HCT116 (cell line): ENCODE measurements around the gene MINDY4. TPM values are rescaled to one million over a fixed set of nuclear protein-coding genes. Genes with fewer than 3 reads are reported as not detected.

ENCODE experiments used
- ATAC-seq: fragments of 200-7000 bp; cut with Tn5 transposase; 2 replicates; pipeline ENCODE4 v1.9.1; 2020; ENCODE audit warnings: mild to moderate bottlenecking, moderate library complexity
- BruUV-seq: library from RNA; stranded (reverse); fragments of 400-500 nt; replicated peaks from 2 replicates; lab custom pipeline; 2021; lab: Mats Ljungman, UMichigan
- CTCF ChIA-PET: fragments of 300-600 bp; sonication (Branson Sonifier 250); formaldehyde crosslinking; loops from one replicate; lab custom pipeline; 2021; ENCODE audit warnings: antibody characterized with exemption; lab: Charles Lee
- POLR2A ChIA-PET: fragments of 300-600, 350-600 bp; sonication (Branson Sonifier 250); formaldehyde crosslinking; loops from one replicate; lab custom pipeline; 2021; ENCODE audit warnings: antibody characterized with exemption; lab: Charles Lee
- RAD21 ChIA-PET, 2 experiments: fragments of 300-600 bp; sonication (Branson Sonifier 250); formaldehyde crosslinking; loops; one replicate each; lab custom pipeline; 2023; ENCODE audit warnings: low total read pairs in 2 of 2; ENCODE audit not compliant: uncharacterized antibody in 2 of 2, unreplicated experiment in 2 of 2, low non-redundant PET in 1 of 2; lab: Charles Lee
- DNase-seq: peaks from one replicate; pipeline ENCODE4 v3.0.0-alpha.2; 2010; ENCODE audit warnings: low read depth, low spot score
- H2AFZ ChIP-seq: fragments of 200-600 bp; shearing (Covaris generic), sonication (generic); 2 replicates; pipeline ENCODE4 v1.6.1; 2017; ENCODE audit warnings: low read depth, mixed run types, mixed read lengths, antibody characterized with exemption, low read length; ENCODE audit not compliant: poor library complexity, severe bottlenecking
- H3K27ac ChIP-seq: 2 replicates; pipeline ENCODE4 v1.5.1; 2012; ENCODE audit warnings: low read depth, low read length
- H3K27me3 ChIP-seq: fragments of 200-600 bp; sonication (generic); 2 replicates; pipeline ENCODE4 v1.6.1; 2016; ENCODE audit warnings: mixed run types, low read length, mixed read lengths; ENCODE audit not compliant: insufficient read depth
- H3K36me3 ChIP-seq, 2 experiments: fragments of 200-500 bp in 1 of 2; fragments of 200-600 bp in 1 of 2; sonication (Bioruptor generic) in 1 of 2; sonication (generic) in 1 of 2; 2 replicates each; pipeline versions ENCODE4 v1.5.1 to v1.6.1; 2014 to 2016; ENCODE audit warnings: low read length in 2 of 2, inconsistent platforms in 1 of 2, mixed read lengths in 1 of 2, mixed run types in 1 of 2; ENCODE audit not compliant: insufficient read depth in 2 of 2, control insufficient read depth in 1 of 2
- H3K4me1 ChIP-seq, 2 experiments: fragments of 200-600 bp in 1 of 2; sonication (generic) in 1 of 2; 2 replicates each; pipeline versions ENCODE4 v1.5.1 to v1.6.1; 2012 to 2017; ENCODE audit warnings: low read length in 2 of 2, inconsistent platforms in 1 of 2, mild to moderate bottlenecking in 1 of 2, mixed read lengths in 1 of 2, mixed run types in 1 of 2, moderate library complexity in 1 of 2; ENCODE audit not compliant: insufficient read depth in 2 of 2, control insufficient read depth in 1 of 2
- H3K4me2 ChIP-seq: fragments of 200-600 bp; sonication (generic); 2 replicates; pipeline ENCODE4 v1.6.1; 2017; ENCODE audit warnings: mixed run types, low read length, mixed read lengths
- H3K4me3 ChIP-seq, 2 experiments: fragments of 200-600 bp in 1 of 2; sonication (generic) in 1 of 2; replicated peaks in 1 of 2; 2 replicates each; pipeline ENCODE4 v1.5.1; 2011 to 2016; ENCODE audit warnings: low read length in 2 of 2, control low read depth in 1 of 2, low read depth in 1 of 2, mild to moderate bottlenecking in 1 of 2, mixed read lengths in 1 of 2, mixed run types in 1 of 2
- H3K79me2 ChIP-seq: fragments of 200-600 bp; sonication (generic); 2 replicates; pipeline ENCODE4 v1.6.1; 2017; ENCODE audit warnings: mild to moderate bottlenecking, mixed run types, low read length, moderate library complexity, mixed read lengths; ENCODE audit not compliant: insufficient read depth
- H3K9ac ChIP-seq: fragments of 200-600 bp; sonication (generic); 2 replicates; pipeline ENCODE4 v1.6.1; 2016; ENCODE audit warnings: low read length, mixed read lengths
- H3K9me2 ChIP-seq: fragments of 200-600 bp; sonication (generic), shearing (Covaris generic); 2 replicates; pipeline ENCODE4 v1.6.1; 2017; ENCODE audit warnings: mixed run types, mild to moderate bottlenecking, moderate library complexity; ENCODE audit not compliant: insufficient read depth
- H3K9me3 ChIP-seq, 2 experiments: fragments of 200-500 bp in 1 of 2; fragments of 200-600 bp in 1 of 2; sonication (Bioruptor generic) in 1 of 2; sonication (generic) in 1 of 2; 2 replicates each; pipeline ENCODE4 v1.6.1; 2014 to 2017; ENCODE audit warnings: low read length in 2 of 2, mixed read lengths in 2 of 2, inconsistent platforms in 1 of 2, low read depth in 1 of 2, mild to moderate bottlenecking in 1 of 2, mixed run types in 1 of 2, moderate library complexity in 1 of 2; ENCODE audit not compliant: control insufficient read depth in 1 of 2, insufficient read depth in 1 of 2
- H4K20me1 ChIP-seq: fragments of 200-600 bp; sonication (generic), shearing (Covaris generic); 2 replicates; pipeline ENCODE4 v1.6.1; 2017; ENCODE audit warnings: mixed run types, mild to moderate bottlenecking, moderate library complexity; ENCODE audit not compliant: insufficient read depth
- CBX3 ChIP-seq: IDR thresholded peaks from 2 replicates; pipeline ENCODE4 v1.6.1; 2012; ENCODE audit warnings: low read depth
- CEBPB ChIP-seq: IDR thresholded peaks from 2 replicates; pipeline ENCODE4 v1.6.1; 2012; ENCODE audit warnings: low read depth
- EZH2phosphoT487 ChIP-seq: fragments of 200-600 bp; IDR thresholded peaks from 2 replicates; pipeline ENCODE4 v1.6.1; 2018; ENCODE audit warnings: antibody characterized with exemption, borderline replicate concordance
- FOSL1 ChIP-seq: IDR thresholded peaks from 2 replicates; pipeline ENCODE4 v1.6.1; 2012; ENCODE audit warnings: low read depth
- POLR2A ChIP-seq: IDR thresholded peaks from 2 replicates; pipeline ENCODE4 v1.7.0; 2011; ENCODE audit warnings: borderline replicate concordance; ENCODE audit not compliant: insufficient read depth, insufficient read length; ENCODE audit errors: extremely low read depth
- POLR2AphosphoS5 ChIP-seq: IDR thresholded peaks from 2 replicates; pipeline ENCODE4 v1.6.1; 2011; ENCODE audit warnings: mild to moderate bottlenecking, low read depth, low read length, moderate library complexity
- SIN3A ChIP-seq: IDR thresholded peaks from 2 replicates; pipeline ENCODE4 v1.6.1; 2012; ENCODE audit warnings: low read depth
- SP1 ChIP-seq: IDR thresholded peaks from 2 replicates; pipeline ENCODE4 v1.6.1; 2012; ENCODE audit warnings: low read depth
- SRF ChIP-seq: IDR thresholded peaks from 2 replicates; pipeline ENCODE4 v1.6.1; 2012; ENCODE audit warnings: low read depth
- intact Hi-C: fragments of 100-400 bp; cut with micrococcal nuclease; formaldehyde crosslinking; loops from 2 replicates; pipeline ENCODE4 v1.10.0; 2022
- total RNA-seq: library from RNA; stranded (reverse); gene quantifications from one replicate; pipeline ENCODE4 v1.2.1, GENCODE V29; 2021; ENCODE audit not compliant: unreplicated experiment
- TF ChIP-seq, protein P1 (sequence below): IDR thresholded peaks from 2 replicates; pipeline ENCODE4 v1.6.1; 2012
- TF ChIP-seq, protein P2 (sequence below): IDR thresholded peaks from 2 replicates; pipeline ENCODE4 v1.6.1; 2012
- TF ChIP-seq, protein P3 (sequence below), 3 experiments: fragments of 200-600 bp in 1 of 3; sonication (generic) in 1 of 3; IDR thresholded peaks in 2 of 3; conservative IDR thresholded peaks in 1 of 3; 2 replicates each; pipeline ENCODE4 v1.5.1; 2012 to 2017; ENCODE audit warnings: low read depth in 2 of 3, low read length in 2 of 3, antibody characterized with exemption in 1 of 3, borderline replicate concordance in 1 of 3, control low read depth in 1 of 3, mild to moderate bottlenecking in 1 of 3, mixed read lengths in 1 of 3, mixed run types in 1 of 3, moderate library complexity in 1 of 3; ENCODE audit not compliant: insufficient read depth in 1 of 3

MINDY4 gene
- total RNA-seq, 1 experiment from 2014 or later: 6.1 TPM

DNA sequence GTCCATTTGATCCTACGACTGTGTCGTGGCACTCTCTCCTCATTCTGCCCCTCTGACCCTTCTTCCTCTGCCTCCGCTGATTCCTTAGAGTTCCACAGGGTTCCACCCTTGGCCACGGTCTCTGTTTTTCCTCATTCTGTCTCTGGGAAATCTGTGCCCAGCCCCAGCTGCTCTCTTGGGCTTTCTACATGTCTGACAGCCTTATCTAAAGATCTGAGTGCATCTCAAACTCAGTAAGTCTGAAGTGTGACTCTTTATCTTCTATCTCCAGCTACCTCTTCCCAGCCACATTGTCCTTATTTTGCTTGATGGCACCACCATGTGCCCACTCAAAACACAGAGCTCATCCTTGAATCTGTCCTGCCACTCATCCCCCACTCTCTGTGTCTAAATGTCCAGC lies 78.3 kb downstream of the MINDY4 start:
- no peaks in the 10 kb centered on the region for H3K36me3 ChIP-seq
- H3K79me2 ChIP-seq: no peaks in the 10 kb centered on the region
- ChIA-PET POLR2A (no interaction called here), CTCF (no interaction called here), RAD21 (no interaction called here)
- H3K9me3 ChIP-seq: no peaks in the 10 kb centered on the region
- no peaks in the 10 kb centered on the region for H3K9me2 ChIP-seq
- H3K9ac ChIP-seq: no peak overlapping the region
- H4K20me1 ChIP-seq: no peaks in the 10 kb centered on the region
- no peak overlapping the region for H3K4me3 ChIP-seq
- no peak for TF ChIP-seq SP1
- no peak for TF ChIP-seq SRF
- no peak for TF ChIP-seq SIN3A
- no peak for TF ChIP-seq CBX3
- TF ChIP-seq FOSL1: no peak
- TF ChIP-seq, protein P1, sequence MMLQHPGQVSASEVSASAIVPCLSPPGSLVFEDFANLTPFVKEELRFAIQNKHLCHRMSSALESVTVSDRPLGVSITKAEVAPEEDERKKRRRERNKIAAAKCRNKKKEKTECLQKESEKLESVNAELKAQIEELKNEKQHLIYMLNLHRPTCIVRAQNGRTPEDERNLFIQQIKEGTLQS: no peak
- TF ChIP-seq, protein P2, sequence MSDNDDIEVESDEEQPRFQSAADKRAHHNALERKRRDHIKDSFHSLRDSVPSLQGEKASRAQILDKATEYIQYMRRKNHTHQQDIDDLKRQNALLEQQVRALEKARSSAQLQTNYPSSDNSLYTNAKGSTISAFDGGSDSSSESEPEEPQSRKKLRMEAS: no peak
- TF ChIP-seq, protein P3, sequence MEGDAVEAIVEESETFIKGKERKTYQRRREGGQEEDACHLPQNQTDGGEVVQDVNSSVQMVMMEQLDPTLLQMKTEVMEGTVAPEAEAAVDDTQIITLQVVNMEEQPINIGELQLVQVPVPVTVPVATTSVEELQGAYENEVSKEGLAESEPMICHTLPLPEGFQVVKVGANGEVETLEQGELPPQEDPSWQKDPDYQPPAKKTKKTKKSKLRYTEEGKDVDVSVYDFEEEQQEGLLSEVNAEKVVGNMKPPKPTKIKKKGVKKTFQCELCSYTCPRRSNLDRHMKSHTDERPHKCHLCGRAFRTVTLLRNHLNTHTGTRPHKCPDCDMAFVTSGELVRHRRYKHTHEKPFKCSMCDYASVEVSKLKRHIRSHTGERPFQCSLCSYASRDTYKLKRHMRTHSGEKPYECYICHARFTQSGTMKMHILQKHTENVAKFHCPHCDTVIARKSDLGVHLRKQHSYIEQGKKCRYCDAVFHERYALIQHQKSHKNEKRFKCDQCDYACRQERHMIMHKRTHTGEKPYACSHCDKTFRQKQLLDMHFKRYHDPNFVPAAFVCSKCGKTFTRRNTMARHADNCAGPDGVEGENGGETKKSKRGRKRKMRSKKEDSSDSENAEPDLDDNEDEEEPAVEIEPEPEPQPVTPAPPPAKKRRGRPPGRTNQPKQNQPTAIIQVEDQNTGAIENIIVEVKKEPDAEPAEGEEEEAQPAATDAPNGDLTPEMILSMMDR (IDR thresholded peaks at IDR 0.05 in 2 of 3, conservative IDR thresholded peaks at IDR 0.05 in 1 of 3; ENCODE audit: borderline replicate concordance in 1 of 3, insufficient read depth in 1 of 3, low read depth in 2 of 3, low read length in 2 of 3): no peak
- TF ChIP-seq POLR2AphosphoS5: no peak
- H3K27me3 ChIP-seq: no peaks in the 10 kb centered on the region
- intact Hi-C loops: no loop called here
- no peak overlapping the region for H3K27ac ChIP-seq
- H3K4me1 ChIP-seq: peaks cover 18 to 20% of the 10 kb centered on the region in 2 experiments
- no peak overlapping the region for H2AFZ ChIP-seq
- no peak overlapping the region for H3K4me2 ChIP-seq
- no peak for ATAC-seq
- DNase-seq: no peak
- no TSS peak for BruUV-seq

DNA sequence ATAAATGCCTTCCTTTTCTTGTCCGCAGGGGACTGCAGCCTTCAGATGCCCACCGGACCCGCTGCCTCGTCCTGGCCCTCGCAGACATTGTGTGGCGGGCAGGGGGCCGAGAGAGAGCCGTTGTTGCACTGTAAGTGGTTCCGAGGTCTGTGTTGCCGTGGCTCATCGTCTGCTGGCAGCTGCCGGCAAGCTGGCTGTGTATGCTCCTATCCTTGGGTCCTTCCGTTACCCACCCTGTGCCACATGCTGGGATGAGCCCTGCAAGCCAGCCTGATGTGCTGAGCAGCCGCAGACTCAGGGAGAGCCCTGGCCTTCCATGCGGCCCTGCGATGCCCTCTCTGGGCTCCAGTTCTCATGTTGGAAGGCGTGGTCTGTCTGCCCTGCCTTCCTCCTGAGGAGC lies 79.2 kb downstream of the MINDY4 start:
- H3K4me3 ChIP-seq: no peak overlapping the region
- no peaks in the 10 kb centered on the region for H3K36me3 ChIP-seq
- H3K9ac ChIP-seq: no peak overlapping the region
- ATAC-seq (no peak), DNase-seq (no peak)
- intact Hi-C loops: no loop called here
- BruUV-seq: no TSS peak
- ChIA-PET CTCF (no interaction called here), RAD21 (no interaction called here), POLR2A (no interaction called here)
- H4K20me1 ChIP-seq: no peaks in the 10 kb centered on the region
- H2AFZ ChIP-seq: no peak overlapping the region
- H3K9me3 ChIP-seq: no peaks in the 10 kb centered on the region
- H3K9me2 ChIP-seq: no peaks in the 10 kb centered on the region
- H3K27ac ChIP-seq: no peak overlapping the region
- H3K4me2 ChIP-seq: no peak overlapping the region
- H3K27me3 ChIP-seq: no peaks in the 10 kb centered on the region
- H3K4me1 ChIP-seq: peaks cover 16 to 18% of the 10 kb centered on the region in 2 experiments
- TF ChIP-seq, protein P2: no peak
- TF ChIP-seq CEBPB (no peak), EZH2phosphoT487 (no peak), POLR2A (no peak)
- TF ChIP-seq, protein P1: no peak
- H3K79me2 ChIP-seq: no peaks in the 10 kb centered on the region
